HCT116 (cell line): Measurements from ENCODE around the gene CAB39L. TPM values are rescaled to one million over a fixed set of nuclear protein-coding genes. Genes with fewer than 3 reads are reported as not detected.

ENCODE experiments used
- ATAC-seq: fragments of 200-7000 bp; cut with Tn5 transposase; 2 replicates; pipeline ENCODE4 v1.9.1; 2020; ENCODE audit warnings: mild to moderate bottlenecking, moderate library complexity
- BruUV-seq: library from RNA; stranded (reverse); fragments of 400-500 nt; replicated peaks from 2 replicates; lab custom pipeline; 2021; lab: Mats Ljungman, UMichigan
- CTCF ChIA-PET: fragments of 300-600 bp; sonication (Branson Sonifier 250); formaldehyde crosslinking; loops from one replicate; lab custom pipeline; 2021; ENCODE audit warnings: antibody characterized with exemption; lab: Charles Lee
- POLR2A ChIA-PET: fragments of 300-600, 350-600 bp; sonication (Branson Sonifier 250); formaldehyde crosslinking; loops from one replicate; lab custom pipeline; 2021; ENCODE audit warnings: antibody characterized with exemption; lab: Charles Lee
- RAD21 ChIA-PET, 2 experiments: fragments of 300-600 bp; sonication (Branson Sonifier 250); formaldehyde crosslinking; loops; one replicate each; lab custom pipeline; 2023; ENCODE audit warnings: low total read pairs in 2 of 2; ENCODE audit not compliant: uncharacterized antibody in 2 of 2, unreplicated experiment in 2 of 2, low non-redundant PET in 1 of 2; lab: Charles Lee
- DNase-seq: peaks from one replicate; pipeline ENCODE4 v3.0.0-alpha.2; 2010; ENCODE audit warnings: low read depth, low spot score
- H2AFZ ChIP-seq: fragments of 200-600 bp; shearing (Covaris generic), sonication (generic); 2 replicates; pipeline ENCODE4 v1.6.1; 2017; ENCODE audit warnings: low read depth, mixed run types, mixed read lengths, antibody characterized with exemption, low read length; ENCODE audit not compliant: poor library complexity, severe bottlenecking
- H3K27ac ChIP-seq: 2 replicates; pipeline ENCODE4 v1.5.1; 2012; ENCODE audit warnings: low read depth, low read length
- H3K27me3 ChIP-seq: fragments of 200-600 bp; sonication (generic); 2 replicates; pipeline ENCODE4 v1.6.1; 2016; ENCODE audit warnings: mixed run types, low read length, mixed read lengths; ENCODE audit not compliant: insufficient read depth
- H3K36me3 ChIP-seq, 2 experiments: fragments of 200-500 bp in 1 of 2; fragments of 200-600 bp in 1 of 2; sonication (Bioruptor generic) in 1 of 2; sonication (generic) in 1 of 2; 2 replicates each; pipeline versions ENCODE4 v1.5.1 to v1.6.1; 2014 to 2016; ENCODE audit warnings: low read length in 2 of 2, inconsistent platforms in 1 of 2, mixed read lengths in 1 of 2, mixed run types in 1 of 2; ENCODE audit not compliant: insufficient read depth in 2 of 2, control insufficient read depth in 1 of 2
- H3K4me1 ChIP-seq, 2 experiments: fragments of 200-600 bp in 1 of 2; sonication (generic) in 1 of 2; 2 replicates each; pipeline versions ENCODE4 v1.5.1 to v1.6.1; 2012 to 2017; ENCODE audit warnings: low read length in 2 of 2, inconsistent platforms in 1 of 2, mild to moderate bottlenecking in 1 of 2, mixed read lengths in 1 of 2, mixed run types in 1 of 2, moderate library complexity in 1 of 2; ENCODE audit not compliant: insufficient read depth in 2 of 2, control insufficient read depth in 1 of 2
- H3K4me2 ChIP-seq: fragments of 200-600 bp; sonication (generic); 2 replicates; pipeline ENCODE4 v1.6.1; 2017; ENCODE audit warnings: mixed run types, low read length, mixed read lengths
- H3K4me3 ChIP-seq, 2 experiments: fragments of 200-600 bp in 1 of 2; sonication (generic) in 1 of 2; replicated peaks in 1 of 2; 2 replicates each; pipeline ENCODE4 v1.5.1; 2011 to 2016; ENCODE audit warnings: low read length in 2 of 2, control low read depth in 1 of 2, low read depth in 1 of 2, mild to moderate bottlenecking in 1 of 2, mixed read lengths in 1 of 2, mixed run types in 1 of 2
- H3K79me2 ChIP-seq: fragments of 200-600 bp; sonication (generic); 2 replicates; pipeline ENCODE4 v1.6.1; 2017; ENCODE audit warnings: mild to moderate bottlenecking, mixed run types, low read length, moderate library complexity, mixed read lengths; ENCODE audit not compliant: insufficient read depth
- H3K9ac ChIP-seq: fragments of 200-600 bp; sonication (generic); 2 replicates; pipeline ENCODE4 v1.6.1; 2016; ENCODE audit warnings: low read length, mixed read lengths
- H3K9me2 ChIP-seq: fragments of 200-600 bp; sonication (generic), shearing (Covaris generic); 2 replicates; pipeline ENCODE4 v1.6.1; 2017; ENCODE audit warnings: mixed run types, mild to moderate bottlenecking, moderate library complexity; ENCODE audit not compliant: insufficient read depth
- H3K9me3 ChIP-seq, 2 experiments: fragments of 200-500 bp in 1 of 2; fragments of 200-600 bp in 1 of 2; sonication (Bioruptor generic) in 1 of 2; sonication (generic) in 1 of 2; 2 replicates each; pipeline ENCODE4 v1.6.1; 2014 to 2017; ENCODE audit warnings: low read length in 2 of 2, mixed read lengths in 2 of 2, inconsistent platforms in 1 of 2, low read depth in 1 of 2, mild to moderate bottlenecking in 1 of 2, mixed run types in 1 of 2, moderate library complexity in 1 of 2; ENCODE audit not compliant: control insufficient read depth in 1 of 2, insufficient read depth in 1 of 2
- H4K20me1 ChIP-seq: fragments of 200-600 bp; sonication (generic), shearing (Covaris generic); 2 replicates; pipeline ENCODE4 v1.6.1; 2017; ENCODE audit warnings: mixed run types, mild to moderate bottlenecking, moderate library complexity; ENCODE audit not compliant: insufficient read depth
- ELF1 ChIP-seq: IDR thresholded peaks from 2 replicates; pipeline ENCODE4 v1.6.1; 2012; ENCODE audit warnings: low read depth, borderline replicate concordance
- EZH2 ChIP-seq: fragments of 200-600 bp; sonication (generic); IDR thresholded peaks from 2 replicates; pipeline ENCODE4 v1.6.1; 2017; ENCODE audit warnings: antibody characterized with exemption, mixed run types
- EZH2phosphoT487 ChIP-seq: fragments of 200-600 bp; IDR thresholded peaks from 2 replicates; pipeline ENCODE4 v1.6.1; 2018; ENCODE audit warnings: antibody characterized with exemption, borderline replicate concordance
- FOSL1 ChIP-seq: IDR thresholded peaks from 2 replicates; pipeline ENCODE4 v1.6.1; 2012; ENCODE audit warnings: low read depth
- JUND ChIP-seq: IDR thresholded peaks from 2 replicates; pipeline ENCODE4 v1.6.1; 2012
- RAD21 ChIP-seq: IDR thresholded peaks from 2 replicates; pipeline ENCODE4 v1.6.1; 2012; ENCODE audit warnings: low read depth, mild to moderate bottlenecking
- SIN3A ChIP-seq: IDR thresholded peaks from 2 replicates; pipeline ENCODE4 v1.6.1; 2012; ENCODE audit warnings: low read depth
- YY1 ChIP-seq: IDR thresholded peaks from 2 replicates; pipeline ENCODE4 v1.6.1; 2011; ENCODE audit warnings: low read length, low read depth, moderate library complexity, mild to moderate bottlenecking; ENCODE audit not compliant: insufficient replicate concordance; ENCODE audit errors: extremely low read depth
- ZNF274 ChIP-seq: fragments of 200-500 bp; sonication (Bioruptor generic); IDR thresholded peaks from 2 replicates; pipeline ENCODE4 v1.6.1; 2014; ENCODE audit warnings: mild to moderate bottlenecking, low read depth, low read length, inconsistent platforms
- intact Hi-C: fragments of 100-400 bp; cut with micrococcal nuclease; formaldehyde crosslinking; loops from 2 replicates; pipeline ENCODE4 v1.10.0; 2022
- total RNA-seq: library from RNA; stranded (reverse); gene quantifications from one replicate; pipeline ENCODE4 v1.2.1, GENCODE V29; 2021; ENCODE audit not compliant: unreplicated experiment
- TF ChIP-seq, protein P1 (sequence below): IDR thresholded peaks from 2 replicates; pipeline ENCODE4 v1.6.1; 2012
- TF ChIP-seq, protein P2 (sequence below): IDR thresholded peaks from 2 replicates; pipeline ENCODE4 v1.6.1; 2012; ENCODE audit warnings: low read depth
- TF ChIP-seq, protein P3 (sequence below), 3 experiments: fragments of 200-600 bp in 1 of 3; sonication (generic) in 1 of 3; IDR thresholded peaks in 2 of 3; conservative IDR thresholded peaks in 1 of 3; 2 replicates each; pipeline ENCODE4 v1.5.1; 2012 to 2017; ENCODE audit warnings: low read depth in 2 of 3, low read length in 2 of 3, antibody characterized with exemption in 1 of 3, borderline replicate concordance in 1 of 3, control low read depth in 1 of 3, mild to moderate bottlenecking in 1 of 3, mixed read lengths in 1 of 3, mixed run types in 1 of 3, moderate library complexity in 1 of 3; ENCODE audit not compliant: insufficient read depth in 1 of 3

Gene CAB39L
- total RNA-seq, 1 experiment from 2014 or later = 6.1 TPM

DNA sequence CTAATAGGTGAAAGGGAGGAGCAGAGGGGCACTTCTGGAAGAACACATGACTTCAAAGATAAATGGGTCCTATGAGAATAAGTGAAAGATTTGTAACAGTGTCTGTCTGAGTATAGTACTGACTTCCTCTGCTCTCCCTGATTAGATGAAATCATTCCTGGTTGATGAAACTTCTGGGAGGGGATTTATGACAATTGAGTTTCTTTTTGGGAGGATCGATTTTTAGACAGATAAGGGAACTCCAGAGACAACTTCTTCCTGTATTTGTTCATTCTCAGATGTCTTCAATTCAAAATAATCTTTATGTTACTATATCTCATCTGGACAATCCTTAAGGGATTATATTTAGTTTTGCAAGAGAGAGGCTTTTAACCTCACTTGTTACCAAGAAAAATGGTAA is 20.2 kb upstream of the CAB39L start:
- TF ChIP-seq, protein P1, sequence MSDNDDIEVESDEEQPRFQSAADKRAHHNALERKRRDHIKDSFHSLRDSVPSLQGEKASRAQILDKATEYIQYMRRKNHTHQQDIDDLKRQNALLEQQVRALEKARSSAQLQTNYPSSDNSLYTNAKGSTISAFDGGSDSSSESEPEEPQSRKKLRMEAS = no peak
- no peak for TF ChIP-seq ZNF274
- no peak for TF ChIP-seq YY1
- TF ChIP-seq EZH2 = no peak
- TF ChIP-seq EZH2phosphoT487 = no peak
- no peak for TF ChIP-seq ELF1
- TF ChIP-seq SIN3A = no peak
- no peak for TF ChIP-seq JUND
- TF ChIP-seq, protein P2, sequence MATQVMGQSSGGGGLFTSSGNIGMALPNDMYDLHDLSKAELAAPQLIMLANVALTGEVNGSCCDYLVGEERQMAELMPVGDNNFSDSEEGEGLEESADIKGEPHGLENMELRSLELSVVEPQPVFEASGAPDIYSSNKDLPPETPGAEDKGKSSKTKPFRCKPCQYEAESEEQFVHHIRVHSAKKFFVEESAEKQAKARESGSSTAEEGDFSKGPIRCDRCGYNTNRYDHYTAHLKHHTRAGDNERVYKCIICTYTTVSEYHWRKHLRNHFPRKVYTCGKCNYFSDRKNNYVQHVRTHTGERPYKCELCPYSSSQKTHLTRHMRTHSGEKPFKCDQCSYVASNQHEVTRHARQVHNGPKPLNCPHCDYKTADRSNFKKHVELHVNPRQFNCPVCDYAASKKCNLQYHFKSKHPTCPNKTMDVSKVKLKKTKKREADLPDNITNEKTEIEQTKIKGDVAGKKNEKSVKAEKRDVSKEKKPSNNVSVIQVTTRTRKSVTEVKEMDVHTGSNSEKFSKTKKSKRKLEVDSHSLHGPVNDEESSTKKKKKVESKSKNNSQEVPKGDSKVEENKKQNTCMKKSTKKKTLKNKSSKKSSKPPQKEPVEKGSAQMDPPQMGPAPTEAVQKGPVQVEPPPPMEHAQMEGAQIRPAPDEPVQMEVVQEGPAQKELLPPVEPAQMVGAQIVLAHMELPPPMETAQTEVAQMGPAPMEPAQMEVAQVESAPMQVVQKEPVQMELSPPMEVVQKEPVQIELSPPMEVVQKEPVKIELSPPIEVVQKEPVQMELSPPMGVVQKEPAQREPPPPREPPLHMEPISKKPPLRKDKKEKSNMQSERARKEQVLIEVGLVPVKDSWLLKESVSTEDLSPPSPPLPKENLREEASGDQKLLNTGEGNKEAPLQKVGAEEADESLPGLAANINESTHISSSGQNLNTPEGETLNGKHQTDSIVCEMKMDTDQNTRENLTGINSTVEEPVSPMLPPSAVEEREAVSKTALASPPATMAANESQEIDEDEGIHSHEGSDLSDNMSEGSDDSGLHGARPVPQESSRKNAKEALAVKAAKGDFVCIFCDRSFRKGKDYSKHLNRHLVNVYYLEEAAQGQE = no peak
- no peak for TF ChIP-seq RAD21
- TF ChIP-seq, protein P3, sequence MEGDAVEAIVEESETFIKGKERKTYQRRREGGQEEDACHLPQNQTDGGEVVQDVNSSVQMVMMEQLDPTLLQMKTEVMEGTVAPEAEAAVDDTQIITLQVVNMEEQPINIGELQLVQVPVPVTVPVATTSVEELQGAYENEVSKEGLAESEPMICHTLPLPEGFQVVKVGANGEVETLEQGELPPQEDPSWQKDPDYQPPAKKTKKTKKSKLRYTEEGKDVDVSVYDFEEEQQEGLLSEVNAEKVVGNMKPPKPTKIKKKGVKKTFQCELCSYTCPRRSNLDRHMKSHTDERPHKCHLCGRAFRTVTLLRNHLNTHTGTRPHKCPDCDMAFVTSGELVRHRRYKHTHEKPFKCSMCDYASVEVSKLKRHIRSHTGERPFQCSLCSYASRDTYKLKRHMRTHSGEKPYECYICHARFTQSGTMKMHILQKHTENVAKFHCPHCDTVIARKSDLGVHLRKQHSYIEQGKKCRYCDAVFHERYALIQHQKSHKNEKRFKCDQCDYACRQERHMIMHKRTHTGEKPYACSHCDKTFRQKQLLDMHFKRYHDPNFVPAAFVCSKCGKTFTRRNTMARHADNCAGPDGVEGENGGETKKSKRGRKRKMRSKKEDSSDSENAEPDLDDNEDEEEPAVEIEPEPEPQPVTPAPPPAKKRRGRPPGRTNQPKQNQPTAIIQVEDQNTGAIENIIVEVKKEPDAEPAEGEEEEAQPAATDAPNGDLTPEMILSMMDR (IDR thresholded peaks at IDR 0.05 in 2 of 3, conservative IDR thresholded peaks at IDR 0.05 in 1 of 3; ENCODE audit: borderline replicate concordance in 1 of 3, insufficient read depth in 1 of 3, low read depth in 2 of 3, low read length in 2 of 3) = no peak
- no peak for TF ChIP-seq FOSL1
- POLR2A ChIA-PET = no interaction called here
- H3K27ac ChIP-seq = no peak overlapping the region

More for the DNA sequence above, 20.2 kb upstream of the CAB39L start:
- CTCF ChIA-PET = no interaction called here
- Histone ChIP-seq H3K9ac (no peak overlapping the region), H3K27me3 (no peaks in the 10 kb centered on the region), H3K79me2 (no peaks in the 10 kb centered on the region), H3K4me2 (no peak overlapping the region), H3K36me3 (no peaks in the 10 kb centered on the region; a peak in 1 of 4 replicates), H3K4me1 (no peaks in the 10 kb centered on the region), H2AFZ (no peak overlapping the region), H3K4me3 (no peak overlapping the region), H3K9me3 (no peaks in the 10 kb centered on the region; a peak in 2 of 4 replicates), H4K20me1 (no peaks in the 10 kb centered on the region), H3K9me2 (no peaks in the 10 kb centered on the region)
- ATAC-seq (no peak), DNase-seq (no peak)
- intact Hi-C loops = no loop called here
- RAD21 ChIA-PET = no interaction called here
- BruUV-seq = no TSS peak
